Skin of body (tissue), 2 donors: ENCODE data around the gene BCL2L13. TPM values are rescaled to one million over a fixed set of nuclear protein-coding genes. Genes with fewer than 3 reads are reported as not detected.

Experiments used
- DNase-seq: peaks from one replicate; lab custom pipeline; 2025; lab: John Stamatoyannopoulos, UW
- total RNA-seq: library from RNA; depleted of rRNA; stranded (reverse); fragments of >200 nt; gene quantifications from one replicate; pipeline ENCODE4 v1.2.3, GENCODE V29; 2014

The BCL2L13 gene, protein sequence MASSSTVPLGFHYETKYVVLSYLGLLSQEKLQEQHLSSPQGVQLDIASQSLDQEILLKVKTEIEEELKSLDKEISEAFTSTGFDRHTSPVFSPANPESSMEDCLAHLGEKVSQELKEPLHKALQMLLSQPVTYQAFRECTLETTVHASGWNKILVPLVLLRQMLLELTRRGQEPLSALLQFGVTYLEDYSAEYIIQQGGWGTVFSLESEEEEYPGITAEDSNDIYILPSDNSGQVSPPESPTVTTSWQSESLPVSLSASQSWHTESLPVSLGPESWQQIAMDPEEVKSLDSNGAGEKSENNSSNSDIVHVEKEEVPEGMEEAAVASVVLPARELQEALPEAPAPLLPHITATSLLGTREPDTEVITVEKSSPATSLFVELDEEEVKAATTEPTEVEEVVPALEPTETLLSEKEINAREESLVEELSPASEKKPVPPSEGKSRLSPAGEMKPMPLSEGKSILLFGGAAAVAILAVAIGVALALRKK
- 24.5 TPM for total RNA-seq

GRCh38 chr22:17638432-17639246 is at the start of gene BCL2L13:
Gene BCL2L13 (plus strand): TSS chr22:17638757. CDS start chr22:17655712, 16,955 bp downstream.
- DNase-seq = peak; percentile 91

DNA sequence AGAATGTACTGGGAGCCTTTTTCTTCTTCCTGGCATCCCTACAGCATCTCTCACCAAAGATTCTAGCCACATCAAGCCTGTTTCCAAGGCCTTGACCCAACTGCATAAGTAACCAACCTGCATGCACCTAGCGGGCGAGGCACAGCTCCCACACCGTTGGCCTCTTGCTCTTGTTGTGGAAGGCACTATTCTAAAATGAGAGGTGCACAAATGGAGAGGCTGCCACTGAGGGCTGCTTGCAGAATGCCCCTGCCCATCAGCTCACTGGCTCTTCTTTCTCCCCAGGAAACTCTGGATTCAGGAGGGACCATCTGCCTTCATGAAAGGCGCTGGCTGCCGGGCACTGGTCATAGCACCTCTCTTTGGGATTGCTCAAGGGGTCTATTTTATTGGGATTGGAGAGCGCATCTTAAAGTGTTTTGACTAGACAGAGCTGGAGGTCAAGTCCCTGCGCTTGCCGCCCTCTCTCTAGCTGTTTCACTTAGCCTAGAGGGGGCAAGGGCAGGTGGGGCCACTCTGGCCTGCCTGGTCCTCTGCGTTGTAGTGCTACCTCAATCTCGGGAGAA is 48.7 kb upstream of the BCL2L13 start:
- no peak for DNase-seq

GRCh38 chr22:17590586-17590985 is 48.0 kb upstream of the BCL2L13 start:
- no peak for DNase-seq

GRCh38 chr22:17592201-17592600 is 46.4 kb upstream of the BCL2L13 start:
- no peak for DNase-seq

DNA sequence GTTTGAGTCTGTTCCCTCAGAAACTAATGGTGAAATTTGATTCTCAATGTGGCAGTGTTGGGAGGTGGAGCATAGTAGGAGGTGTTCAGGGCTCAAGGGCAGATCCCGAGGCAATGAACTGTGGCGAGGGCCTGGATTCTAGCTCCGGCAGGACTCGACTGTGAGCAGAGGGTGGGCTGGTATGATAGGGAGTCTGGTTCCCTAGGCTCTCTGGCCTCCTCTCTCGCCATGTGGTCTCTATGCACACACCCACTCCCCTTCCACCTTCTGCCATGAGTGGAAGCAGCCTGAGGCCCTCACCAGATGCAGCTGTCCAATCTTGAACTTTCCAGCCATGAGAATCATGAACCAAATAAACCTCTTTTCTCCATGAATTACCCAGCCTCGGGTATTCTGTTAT is 42.3 kb upstream of the BCL2L13 start:
- DNase-seq = no peak

DNA sequence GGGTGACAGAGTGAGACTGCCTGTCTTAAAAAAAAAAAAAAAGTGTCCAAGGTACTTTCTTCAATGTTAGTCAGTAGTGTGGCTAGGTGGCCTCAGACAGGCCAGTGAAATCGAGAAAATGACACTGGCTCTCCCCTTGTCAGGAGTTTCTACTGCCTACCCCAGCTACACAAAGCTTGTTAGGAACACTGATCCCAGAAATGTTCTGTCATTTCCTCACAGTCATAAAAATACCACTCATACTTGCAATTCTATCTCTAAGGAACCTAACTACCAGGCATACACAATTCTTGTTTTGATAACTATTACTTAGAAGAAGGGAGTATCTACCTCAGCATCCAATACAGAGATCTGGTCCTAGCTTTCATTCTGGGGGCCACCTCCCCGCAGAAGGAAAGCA is 41.3 kb upstream of the BCL2L13 start:
- no peak for DNase-seq

DNA sequence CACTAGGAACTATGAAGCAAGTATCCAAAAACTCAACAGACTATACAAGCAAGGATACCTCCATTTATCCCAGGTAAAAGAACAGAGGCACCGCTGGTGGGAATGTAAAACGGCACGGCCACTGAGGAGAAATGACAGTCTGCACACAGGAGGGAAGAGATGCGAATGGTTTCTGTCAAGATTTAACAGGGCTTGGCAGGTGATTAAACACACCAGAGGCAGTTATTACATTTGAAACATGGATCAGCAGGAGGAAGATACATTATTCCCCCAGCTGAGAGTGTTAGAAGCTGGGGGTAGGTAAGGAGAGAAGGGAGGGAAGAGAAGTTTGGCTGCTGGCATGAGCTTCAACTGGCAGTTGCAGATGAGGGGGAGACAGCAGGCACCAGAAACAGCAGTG is 40.2 kb upstream of the BCL2L13 start:
- no peak for DNase-seq

DNA sequence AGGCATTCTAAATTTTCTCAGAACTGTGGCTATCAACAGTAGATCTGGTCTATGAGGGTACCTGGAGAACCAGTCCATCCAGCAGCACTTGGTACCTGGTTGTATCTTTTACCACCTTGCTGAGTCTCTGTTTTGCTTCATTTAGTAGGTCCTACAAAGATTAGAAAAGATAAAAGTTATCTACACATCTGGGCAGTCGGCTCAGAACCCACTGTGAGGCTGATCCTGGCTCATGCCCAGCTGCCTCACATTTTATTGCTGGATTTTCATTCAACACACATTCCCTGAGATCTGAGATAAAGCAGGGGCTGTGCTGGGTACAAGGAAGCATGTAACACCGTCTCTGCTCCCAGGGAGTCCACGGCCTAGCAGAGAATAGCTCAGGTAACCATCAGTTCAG is 37.5 kb upstream of the BCL2L13 start:
- no peak for DNase-seq

DNA sequence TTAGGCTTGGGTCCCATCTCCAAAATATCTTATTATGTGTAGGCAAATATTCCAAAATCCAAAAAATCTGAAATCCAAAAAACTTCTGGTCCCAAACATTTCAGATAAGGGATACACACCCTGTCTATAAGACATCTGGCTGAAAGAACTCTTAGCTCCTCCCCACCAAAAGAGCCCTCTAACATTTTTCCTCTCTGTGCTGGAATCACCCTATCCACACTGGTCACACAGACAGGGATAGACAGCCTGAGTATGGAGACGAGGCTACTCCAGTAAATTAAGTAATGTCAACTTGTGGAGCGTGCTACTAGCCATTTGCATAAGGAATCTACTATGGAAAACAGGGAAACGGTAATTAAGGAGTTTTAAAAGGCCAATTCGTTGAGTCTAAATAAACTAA is 34.9 kb upstream of the BCL2L13 start:
- DNase-seq = no peak

DNA sequence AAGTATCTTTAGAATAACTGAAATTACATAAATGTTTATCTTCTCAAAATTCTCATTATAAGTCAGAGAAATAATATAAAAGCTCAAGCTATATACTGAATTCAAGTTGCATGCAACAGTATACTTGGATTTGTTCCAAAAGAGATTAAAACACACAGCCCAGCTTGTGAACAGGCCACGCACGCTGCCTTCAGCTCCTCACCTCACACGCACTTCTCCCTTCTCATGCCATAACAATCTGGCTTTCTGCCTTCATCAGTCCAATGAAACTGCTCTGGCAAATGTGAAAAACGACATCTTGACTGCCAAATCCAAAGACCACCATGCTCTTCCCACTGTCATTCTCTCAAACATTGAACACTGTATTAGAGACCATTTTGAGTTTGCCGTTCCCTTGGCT is 32.1 kb upstream of the BCL2L13 start:
- DNase-seq = peak; percentile 76

- DNase-seq = no peak
These were observed 30.6 kb upstream of the BCL2L13 start for GRCh38 chr22:17607891-17608521.

DNA sequence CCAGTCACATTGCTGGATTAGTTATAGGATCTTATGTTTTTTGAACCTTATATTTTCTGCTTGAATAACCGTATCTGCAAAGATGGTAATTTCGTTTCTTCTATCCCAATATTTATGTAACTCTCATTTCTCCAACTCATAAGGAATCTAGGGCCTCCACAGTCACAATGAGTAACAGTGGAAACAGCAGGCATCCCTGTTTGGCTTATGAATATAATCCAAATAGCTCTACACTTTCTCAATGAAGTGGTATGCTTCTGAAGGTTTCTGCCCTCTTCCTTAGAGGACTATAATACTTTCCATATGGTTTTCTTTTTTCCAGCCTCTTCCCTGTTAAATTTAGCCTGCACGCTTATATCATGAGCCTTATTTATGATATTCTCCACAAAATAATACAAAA is 26.5 kb upstream of the BCL2L13 start:
- DNase-seq = no peak

- DNase-seq = no peak
These were observed 25.3 kb upstream of the BCL2L13 start for GRCh38 chr22:17613280-17613679.

GRCh38 chr22:17627961-17628405 is 10.6 kb upstream of the BCL2L13 start:
- DNase-seq = no peak

- peak; percentile 96 for DNase-seq
These were observed 10.0 kb upstream of the BCL2L13 start, which contains the start of gene ATP6V1E1 for GRCh38 chr22:17628406-17629172. Gene ATP6V1E1 (minus strand): TSS chr22:17628749. CDS start chr22:17628635, 114 bp downstream.

DNA sequence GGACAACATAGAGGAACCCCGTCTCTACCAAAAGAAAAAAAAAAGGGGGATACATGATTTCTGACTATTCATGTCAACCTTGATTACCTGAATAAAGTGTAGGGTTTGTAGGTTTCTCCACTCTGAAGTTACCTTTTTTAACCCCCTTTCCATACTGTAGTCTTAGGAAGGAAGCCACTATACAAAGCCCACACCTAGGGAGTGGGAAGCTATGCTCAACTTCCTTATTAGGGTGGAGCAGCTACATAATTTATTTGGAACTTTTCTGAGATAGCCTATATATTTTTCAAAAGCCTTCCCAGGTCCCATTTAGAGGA is 9.4 kb upstream of the BCL2L13 start:
- DNase-seq = no peak

DNA sequence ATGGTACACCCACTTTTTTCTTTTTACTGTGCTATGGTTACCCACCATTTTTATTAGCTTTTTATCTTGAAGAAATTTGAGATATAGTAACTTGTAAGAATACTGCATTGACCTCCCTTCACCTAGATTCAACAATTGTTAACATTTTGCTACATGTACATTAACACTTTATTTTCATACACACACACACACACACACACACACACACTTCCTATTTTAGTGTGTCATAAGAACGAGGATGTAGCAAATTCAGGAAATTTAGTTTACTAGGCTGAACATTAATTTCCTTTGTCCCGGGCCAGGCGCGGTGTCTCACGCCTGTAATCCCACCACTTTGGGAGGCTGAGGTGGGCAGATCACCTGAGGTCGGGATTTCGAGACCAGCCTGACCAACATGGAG is 8.9 kb upstream of the BCL2L13 start:
- DNase-seq = no peak

GRCh38 chr22:17631076-17631565 is 7.4 kb upstream of the BCL2L13 start:
- no peak for DNase-seq

- DNase-seq = peak; percentile 25
These were observed 5.2 kb upstream of the BCL2L13 start for GRCh38 chr22:17633217-17633997.

GRCh38 chr22:17633998-17634323 is 4.6 kb upstream of the BCL2L13 start:
- no peak for DNase-seq
